GM10266 (cell line): ENCODE data around the gene SEZ6L2.

Experiments used
- DNase-seq: peaks from one replicate; pipeline ENCODE4 v3.0.0; 2012; ENCODE audit errors: extremely low spot score
- CTCF ChIP-seq: IDR thresholded peaks from 2 replicates; pipeline ENCODE4 v1.5.1; 2012; ENCODE audit warnings: mild to moderate bottlenecking, low read depth; ENCODE audit not compliant: control insufficient read depth, insufficient read depth; ENCODE audit errors: missing control alignments

Gene SEZ6L2

GRCh38 chr16:29842732-29843346 is 56.5 kb downstream of the SEZ6L2 start:
- no peak for TF ChIP-seq CTCF
- no peak for DNase-seq

GRCh38 chr16:29841631-29842030 is 57.7 kb downstream of the SEZ6L2 start:
- no peak for DNase-seq
- TF ChIP-seq CTCF = no peak

GRCh38 chr16:29840240-29840639 is 59.1 kb downstream of the SEZ6L2 start:
- DNase-seq = no peak
- TF ChIP-seq CTCF = no peak

GRCh38 chr16:29839822-29840221 is 59.5 kb downstream of the SEZ6L2 start:
- DNase-seq = no peak
- no peak for TF ChIP-seq CTCF

GRCh38 chr16:29837841-29838240 is 61.5 kb downstream of the SEZ6L2 start:
- TF ChIP-seq CTCF = no peak
- no peak for DNase-seq

- TF ChIP-seq CTCF = no peak
- DNase-seq = no peak
Observed at GRCh38 chr16:29836623-29837022, 62.7 kb downstream of the SEZ6L2 start.

- DNase-seq = no peak
- no peak for TF ChIP-seq CTCF
Observed at GRCh38 chr16:29835926-29836325, 63.4 kb downstream of the SEZ6L2 start.
